ENCODE data around the gene ADAM33.

DNA sequence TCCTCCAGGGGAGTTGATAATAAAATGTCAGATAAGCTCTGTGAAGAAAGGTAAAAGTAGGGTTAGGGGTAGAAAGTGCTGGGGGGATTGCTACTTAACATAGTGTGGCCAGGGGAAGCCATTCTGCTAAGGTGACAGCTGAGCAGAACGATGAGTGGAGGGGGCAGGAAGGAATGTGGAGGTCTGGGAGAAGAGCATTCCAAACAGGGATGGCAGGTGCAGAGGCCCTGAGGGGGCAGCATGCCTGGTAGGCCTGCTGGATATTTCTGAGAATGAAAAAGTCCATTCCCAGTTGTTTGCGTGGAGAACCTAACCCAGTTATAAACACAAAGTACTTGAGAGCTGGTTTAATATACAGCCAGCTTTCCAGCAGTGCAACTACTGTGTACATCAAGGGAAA, 27.9 kb downstream of the ADAM33 start:
- TF ChIP-seq, protein P1, sequence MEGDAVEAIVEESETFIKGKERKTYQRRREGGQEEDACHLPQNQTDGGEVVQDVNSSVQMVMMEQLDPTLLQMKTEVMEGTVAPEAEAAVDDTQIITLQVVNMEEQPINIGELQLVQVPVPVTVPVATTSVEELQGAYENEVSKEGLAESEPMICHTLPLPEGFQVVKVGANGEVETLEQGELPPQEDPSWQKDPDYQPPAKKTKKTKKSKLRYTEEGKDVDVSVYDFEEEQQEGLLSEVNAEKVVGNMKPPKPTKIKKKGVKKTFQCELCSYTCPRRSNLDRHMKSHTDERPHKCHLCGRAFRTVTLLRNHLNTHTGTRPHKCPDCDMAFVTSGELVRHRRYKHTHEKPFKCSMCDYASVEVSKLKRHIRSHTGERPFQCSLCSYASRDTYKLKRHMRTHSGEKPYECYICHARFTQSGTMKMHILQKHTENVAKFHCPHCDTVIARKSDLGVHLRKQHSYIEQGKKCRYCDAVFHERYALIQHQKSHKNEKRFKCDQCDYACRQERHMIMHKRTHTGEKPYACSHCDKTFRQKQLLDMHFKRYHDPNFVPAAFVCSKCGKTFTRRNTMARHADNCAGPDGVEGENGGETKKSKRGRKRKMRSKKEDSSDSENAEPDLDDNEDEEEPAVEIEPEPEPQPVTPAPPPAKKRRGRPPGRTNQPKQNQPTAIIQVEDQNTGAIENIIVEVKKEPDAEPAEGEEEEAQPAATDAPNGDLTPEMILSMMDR (IDR thresholded peaks at IDR 0.05) = no peak
- TF ChIP-seq POLR2A (IDR thresholded peaks at IDR 0.05) = no peak
- no peak for TF ChIP-seq EP300 (IDR thresholded peaks at IDR 0.05)

All from upper lobe of left lung (tissue), 4 donors.